Ishikawa (cell line): ENCODE results near the gene DCHS2.

Experiments
- CEBPB ChIP-seq: IDR thresholded peaks from 2 replicates; pipeline ENCODE4 v1.6.1; 2012
- CREB1 ChIP-seq: IDR thresholded peaks from 2 replicates; pipeline ENCODE4 v1.6.1; 2012; ENCODE audit warnings: low read depth
- EP300 ChIP-seq: IDR thresholded peaks from 2 replicates; pipeline ENCODE4 v1.6.1; 2012; ENCODE audit warnings: borderline replicate concordance
- FOXM1 ChIP-seq: IDR thresholded peaks from 2 replicates; pipeline ENCODE4 v1.6.1; 2012; ENCODE audit warnings: low read depth, borderline replicate concordance
- MAX ChIP-seq: IDR thresholded peaks from 2 replicates; pipeline ENCODE4 v1.6.1; 2012
- TCF12 ChIP-seq: IDR thresholded peaks from 2 replicates; pipeline ENCODE4 v1.6.1; 2012; ENCODE audit warnings: low read depth
- TEAD4 ChIP-seq: IDR thresholded peaks from 2 replicates; pipeline ENCODE4 v1.6.1; 2012
- USF1 ChIP-seq: IDR thresholded peaks from 2 replicates; pipeline ENCODE4 v1.6.1; 2012

- TF ChIP-seq EP300 (no peak), MAX (no peak), USF1 (no peak), TCF12 (no peak), CEBPB (no peak), FOXM1 (no peak), TEAD4 (no peak), CREB1 (no peak)
Observed at GRCh38 chr4:154328030-154328429, 163.6 kb downstream of the DCHS2 start.
